ENCODE measurements around the gene IL1RL2. TPM values are rescaled to one million over a fixed set of nuclear protein-coding genes. Genes with fewer than 3 reads are reported as not detected.

IL1RL2 gene
- total RNA-seq, 4 donors from 2014 or later = 0.17 to 0.44 TPM; not detected in 2

DNA sequence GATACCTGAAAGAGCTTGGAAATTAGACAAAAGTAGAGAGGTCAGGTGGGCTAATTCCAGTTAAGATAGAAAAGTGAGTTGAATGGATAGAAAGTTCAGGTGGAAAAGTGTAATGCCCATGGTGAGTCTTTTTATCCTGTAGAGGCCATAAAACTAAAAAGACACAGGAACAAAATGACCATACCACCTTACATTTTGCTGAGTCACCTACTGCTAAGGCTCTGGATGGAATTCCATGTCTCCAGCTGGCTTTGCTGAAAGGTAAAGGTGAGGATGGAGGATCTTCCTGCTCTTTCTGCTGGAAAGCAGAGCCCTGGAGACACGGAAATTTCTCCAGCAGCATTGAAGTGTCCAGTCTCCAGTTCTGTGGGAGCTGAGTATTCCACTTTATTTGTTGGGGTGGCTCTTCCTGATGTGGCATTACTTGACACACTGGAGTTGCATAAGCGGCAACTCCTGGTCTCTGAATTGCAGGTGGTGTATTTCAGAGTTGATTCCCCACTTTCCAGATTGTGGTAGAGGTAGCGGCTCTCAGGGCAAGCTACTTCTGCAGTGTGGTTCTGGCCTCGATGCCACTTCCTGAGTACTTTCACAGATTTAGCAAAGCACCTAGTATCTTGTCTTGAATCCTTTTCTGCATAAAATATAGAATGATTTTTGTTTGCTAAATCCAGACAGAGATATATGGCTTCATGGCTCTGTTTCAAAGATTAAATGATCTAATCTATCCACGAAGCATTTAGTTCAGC lies 10.7 kb downstream of the IL1RL2 start:
- TF ChIP-seq, protein P1, sequence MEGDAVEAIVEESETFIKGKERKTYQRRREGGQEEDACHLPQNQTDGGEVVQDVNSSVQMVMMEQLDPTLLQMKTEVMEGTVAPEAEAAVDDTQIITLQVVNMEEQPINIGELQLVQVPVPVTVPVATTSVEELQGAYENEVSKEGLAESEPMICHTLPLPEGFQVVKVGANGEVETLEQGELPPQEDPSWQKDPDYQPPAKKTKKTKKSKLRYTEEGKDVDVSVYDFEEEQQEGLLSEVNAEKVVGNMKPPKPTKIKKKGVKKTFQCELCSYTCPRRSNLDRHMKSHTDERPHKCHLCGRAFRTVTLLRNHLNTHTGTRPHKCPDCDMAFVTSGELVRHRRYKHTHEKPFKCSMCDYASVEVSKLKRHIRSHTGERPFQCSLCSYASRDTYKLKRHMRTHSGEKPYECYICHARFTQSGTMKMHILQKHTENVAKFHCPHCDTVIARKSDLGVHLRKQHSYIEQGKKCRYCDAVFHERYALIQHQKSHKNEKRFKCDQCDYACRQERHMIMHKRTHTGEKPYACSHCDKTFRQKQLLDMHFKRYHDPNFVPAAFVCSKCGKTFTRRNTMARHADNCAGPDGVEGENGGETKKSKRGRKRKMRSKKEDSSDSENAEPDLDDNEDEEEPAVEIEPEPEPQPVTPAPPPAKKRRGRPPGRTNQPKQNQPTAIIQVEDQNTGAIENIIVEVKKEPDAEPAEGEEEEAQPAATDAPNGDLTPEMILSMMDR (IDR thresholded peaks at IDR 0.05; ENCODE audit: low read depth) = no peak

DNA sequence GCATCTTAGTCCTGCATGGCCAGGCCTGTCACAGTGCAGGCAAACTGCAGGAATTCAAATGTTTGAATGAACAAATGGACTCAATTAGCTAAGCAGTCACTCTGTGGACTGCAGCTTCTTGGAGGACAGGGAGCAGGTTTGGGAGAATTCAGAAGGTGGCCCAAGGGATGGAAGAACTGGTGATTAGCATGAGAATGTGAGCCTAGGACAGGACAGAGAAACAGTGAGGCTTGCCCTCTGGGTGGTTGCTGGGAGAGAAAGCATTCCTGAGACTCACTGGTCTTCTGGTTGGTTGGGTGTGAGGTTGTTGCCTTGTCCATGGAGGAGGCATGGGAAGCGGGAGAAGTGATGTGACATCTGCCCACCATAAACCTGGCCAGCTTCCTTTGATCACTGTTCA lies 13.7 kb downstream of the IL1RL2 start:
- TF ChIP-seq, protein P1 (IDR thresholded peaks at IDR 0.05; ENCODE audit: low read depth) = no peak

DNA sequence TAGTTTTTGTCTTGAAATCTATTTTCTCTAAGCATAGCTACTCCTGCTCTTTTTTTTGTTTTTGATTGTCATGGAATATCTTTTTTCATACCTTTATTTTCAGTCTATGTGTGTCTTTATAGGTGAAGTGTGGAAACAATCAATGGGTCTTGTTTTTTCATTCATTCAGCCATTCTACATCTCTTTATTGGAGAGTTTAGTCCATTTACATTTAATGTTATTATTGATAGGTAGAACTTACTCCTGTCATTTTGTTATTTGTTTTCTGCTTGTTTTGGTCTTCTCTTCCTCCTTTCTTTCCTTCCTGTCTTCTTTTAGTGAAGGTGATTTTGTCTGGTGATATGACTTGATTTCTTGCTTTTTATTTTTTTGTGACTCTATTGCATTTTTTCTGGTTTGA lies 17.8 kb downstream of the IL1RL2 start:
- TF ChIP-seq, protein P1 (IDR thresholded peaks at IDR 0.05; ENCODE audit: low read depth) = no peak

DNA sequence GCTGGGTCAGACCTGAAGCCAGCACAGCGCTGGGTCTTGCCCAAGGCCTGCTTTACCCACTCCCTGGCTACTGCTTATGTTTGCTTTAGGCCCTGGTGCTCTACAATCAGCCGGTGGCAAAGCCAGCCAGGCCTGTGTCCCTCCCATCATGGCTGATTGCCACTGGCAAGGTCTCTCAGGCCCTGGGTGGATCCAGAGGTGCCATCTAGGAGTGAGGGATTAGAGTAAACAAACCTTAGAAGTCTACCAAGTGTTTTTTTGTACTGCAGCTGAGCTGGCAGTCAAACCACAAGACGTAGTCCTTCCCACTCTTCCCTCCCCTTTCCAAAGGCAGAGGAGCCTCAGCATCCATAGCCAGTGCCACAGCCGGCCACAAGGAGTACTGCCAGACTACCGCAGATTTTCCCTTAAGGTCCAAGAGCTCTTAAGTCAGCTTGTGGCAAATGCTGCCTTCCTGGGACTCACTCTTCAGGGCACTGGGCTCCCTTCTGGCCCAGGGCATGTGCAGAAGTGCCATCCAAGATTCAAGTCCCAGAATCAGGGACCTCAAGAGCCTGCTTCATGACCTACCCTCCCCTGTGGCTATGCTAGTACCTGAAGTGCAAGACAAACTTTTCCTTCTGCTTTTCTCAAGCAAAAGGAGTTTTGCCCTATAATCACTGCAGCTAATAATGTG lies 20.0 kb downstream of the IL1RL2 start:
- TF ChIP-seq, protein P1 (IDR thresholded peaks at IDR 0.05; ENCODE audit: low read depth) = no peak

DNA sequence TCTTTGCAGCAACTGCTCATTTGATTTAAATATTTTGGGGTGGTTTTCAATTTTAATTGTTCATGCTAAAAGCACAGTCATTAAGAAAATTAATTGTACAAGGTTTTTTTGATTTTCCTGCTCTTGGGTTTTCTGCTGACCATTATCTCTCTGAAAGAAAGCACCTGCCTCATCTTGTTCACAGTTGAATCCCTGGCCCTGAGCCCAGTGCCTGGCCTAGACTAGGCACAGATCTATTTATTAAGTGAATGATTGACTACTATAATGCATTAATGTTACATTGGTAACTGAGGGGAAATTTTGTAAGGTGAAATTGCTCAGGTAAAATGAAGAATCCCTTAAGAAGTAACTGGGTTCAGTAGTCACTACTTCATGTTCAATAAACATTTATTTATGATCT lies 22.0 kb downstream of the IL1RL2 start:
- TF ChIP-seq, protein P1 (IDR thresholded peaks at IDR 0.05; ENCODE audit: low read depth) = no peak

DNA sequence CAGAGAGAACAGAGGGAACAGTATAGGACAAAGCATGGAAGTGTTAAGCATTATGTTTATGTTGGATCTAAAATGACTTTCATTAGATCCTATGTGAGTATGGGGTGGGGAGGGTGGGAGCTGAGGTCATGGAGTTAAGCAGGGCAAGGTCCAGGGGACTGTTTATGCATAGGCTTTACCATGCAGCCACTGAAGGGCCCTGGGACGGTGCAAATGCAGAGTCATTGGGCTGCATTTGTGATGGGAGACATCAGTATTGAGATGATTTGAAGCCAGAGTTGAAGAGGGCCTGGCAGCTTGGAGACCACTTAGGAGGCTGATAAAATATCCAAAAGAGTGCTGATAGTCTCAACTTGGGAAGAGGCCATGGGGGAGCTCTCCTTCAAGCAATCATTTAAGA lies 22.7 kb downstream of the IL1RL2 start:
- TF ChIP-seq, protein P1 (IDR thresholded peaks at IDR 0.05; ENCODE audit: low read depth) = no peak

DNA sequence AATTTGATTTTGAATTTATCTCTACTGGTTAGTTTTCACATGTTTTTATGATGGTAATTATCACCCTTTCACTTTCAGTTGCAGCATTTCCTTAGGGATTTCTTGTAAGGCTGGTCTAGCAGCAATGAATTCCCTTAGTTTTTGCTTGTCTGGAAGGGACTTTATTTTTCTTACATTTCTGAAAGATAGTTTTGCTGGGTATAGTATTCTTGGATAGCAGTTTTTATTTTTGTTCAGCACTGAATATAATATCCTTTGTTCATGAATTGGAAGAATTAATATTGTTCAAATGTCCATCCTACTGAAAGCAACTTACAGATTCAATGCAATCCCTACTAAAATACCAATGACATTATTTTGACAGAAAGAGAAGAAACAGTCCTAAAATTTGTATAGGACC lies 30.2 kb downstream of the IL1RL2 start:
- TF ChIP-seq, protein P1 (IDR thresholded peaks at IDR 0.05; ENCODE audit: low read depth) = no peak

Measured in subcutaneous adipose tissue (tissue), 4 donors.